K562 (cell line): ENCODE data around the gene HSD17B11. TPM values are rescaled to one million over a fixed set of nuclear protein-coding genes. Genes with fewer than 3 reads are reported as not detected.

Source experiments
- CBX3 ChIP-seq, 2 experiments: IDR thresholded peaks; 1 replicate in 1 of 2; 2 replicates in 1 of 2; pipeline ENCODE4 v1.6.1; 2012; ENCODE audit warnings: inconsistent platforms in 2 of 2, low read length in 2 of 2, borderline replicate concordance in 1 of 2, control low read depth in 1 of 2
- CREB1 ChIP-seq, 2 experiments: sonication (generic) in 1 of 2; formaldehyde crosslinking in 1 of 2; IDR thresholded peaks; 2 replicates each; pipeline versions ENCODE4 v1.6.1 to v1.8.0; 2012 to 2022; ENCODE audit warnings: inconsistent platforms in 1 of 2, mild to moderate bottlenecking in 1 of 2, missing genetic modification reagents in 1 of 2, moderate library complexity in 1 of 2
- GTF2B ChIP-seq: IDR thresholded peaks from 2 replicates; pipeline ENCODE4 v1.6.1; 2011; ENCODE audit not compliant: insufficient read length; ENCODE audit errors: extremely low read depth
- MBD2 ChIP-seq: sonication (generic); IDR thresholded peaks from 2 replicates; pipeline ENCODE4 v1.6.1; 2016; ENCODE audit warnings: low read depth, borderline replicate concordance
- MCM3 ChIP-seq: fragments of 450-650 bp; IDR thresholded peaks from 2 replicates; pipeline ENCODE4 v1.6.1; 2016
- RBM14 ChIP-seq: fragments of 200-400 bp; formaldehyde crosslinking; IDR thresholded peaks from 2 replicates; pipeline ENCODE4 v1.6.1; 2018; ENCODE audit warnings: low read depth, mild to moderate bottlenecking, low read length, moderate library complexity, borderline replicate concordance; ENCODE audit not compliant: insufficient read depth
- TSC22D4 ChIP-seq: fragments of 450-650 bp; IDR thresholded peaks from 2 replicates; pipeline ENCODE4 v1.6.1; 2016; ENCODE audit warnings: missing genetic modification characterization, missing biosample characterization, control low read depth
- ZNF318 ChIP-seq, 2 experiments: fragments of 450-650 bp; IDR thresholded peaks; 2 replicates each; pipeline ENCODE4 v1.6.1; 2016; ENCODE audit warnings: mild to moderate bottlenecking in 2 of 2, borderline replicate concordance in 1 of 2, low read depth in 1 of 2, moderate library complexity in 1 of 2
- ZNF696 ChIP-seq: fragments of 250-450 bp; sonication (Bioruptor Pico); conservative IDR thresholded peaks from 2 replicates; pipeline ENCODE4 v1.4.0; 2020; ENCODE audit warnings: mild to moderate bottlenecking, moderate library complexity
- polyA plus RNA-seq, 8 experiments: library from polyadenylated mRNA; depleted of rRNA in 4 of 8; stranded (reverse) in 5 of 8; unstranded in 3 of 8; fragments of >200 nt; fragmentation: Nextera tagmentation in 2 of 8; fragmentation: Illumina TruSeq in 1 of 8; extraction: Ambion mirVana in 2 of 8; extraction: Trizol in 1 of 8; gene quantifications; 2 replicates each; pipeline versions ENCODE4 v1.2.1 to v1.2.3, GENCODE V29; 2011 to 2014; ENCODE audit warnings: inconsistent platforms in 1 of 8, missing spikeins in 1 of 8
- total RNA-seq, 7 experiments: library from RNA; depleted of rRNA in 6 of 7; stranded (reverse); fragments of >200 nt in 6 of 7; fragmentation: Illumina TruSeq in 2 of 7; extraction: Trizol in 2 of 7; gene quantifications; 2 replicates each; pipeline versions ENCODE4 v1.2.1 to v1.2.3, GENCODE V29; 2011 to 2021; ENCODE audit warnings: low replicate concordance in 1 of 7
- TF ChIP-seq, protein P1 (sequence below): fragments of 250-450 bp; sonication (Bioruptor Pico); IDR thresholded peaks from 2 replicates; pipeline ENCODE4 v1.5.0; 2022; ENCODE audit warnings: mild to moderate bottlenecking
- TF ChIP-seq, protein P2 (sequence below): fragments of 150-350 bp; conservative IDR thresholded peaks from 2 replicates; pipeline ENCODE4 v1.6.1; 2014; ENCODE audit warnings: low read length

Gene HSD17B11
- total and polyA plus RNA-seq, 9 of the 15 experiments (the other 6 are each of a cell fraction or from before 2014, with no cell fraction given) = 26.0 to 108 (median 81.0) TPM

- TF ChIP-seq ZNF318 (IDR thresholded peaks at IDR 0.05; ENCODE audit: borderline replicate concordance in 1 of 2, low read depth in 1 of 2) (no peak), RBM14 (no peak), MBD2 (peak; percentile 61), GTF2B (no peak), ZNF696 (CRISPR knock-in tag) (no peak), MCM3 (no peak), CREB1 (IDR thresholded peaks at IDR 0.05) (peak; percentile 63), CREB1 (CRISPR knock-in tag; IDR thresholded peaks at IDR 0.05) (peak; percentile 31), TSC22D4 (tag) (no peak), CBX3 (IDR thresholded peaks at IDR 0.05; ENCODE audit: borderline replicate concordance in 1 of 2, low read length in 2 of 2) (peak in 1 of 2 experiments; percentile 52; a peak in 1 of 3 replicates)
- TF ChIP-seq, protein P1, sequence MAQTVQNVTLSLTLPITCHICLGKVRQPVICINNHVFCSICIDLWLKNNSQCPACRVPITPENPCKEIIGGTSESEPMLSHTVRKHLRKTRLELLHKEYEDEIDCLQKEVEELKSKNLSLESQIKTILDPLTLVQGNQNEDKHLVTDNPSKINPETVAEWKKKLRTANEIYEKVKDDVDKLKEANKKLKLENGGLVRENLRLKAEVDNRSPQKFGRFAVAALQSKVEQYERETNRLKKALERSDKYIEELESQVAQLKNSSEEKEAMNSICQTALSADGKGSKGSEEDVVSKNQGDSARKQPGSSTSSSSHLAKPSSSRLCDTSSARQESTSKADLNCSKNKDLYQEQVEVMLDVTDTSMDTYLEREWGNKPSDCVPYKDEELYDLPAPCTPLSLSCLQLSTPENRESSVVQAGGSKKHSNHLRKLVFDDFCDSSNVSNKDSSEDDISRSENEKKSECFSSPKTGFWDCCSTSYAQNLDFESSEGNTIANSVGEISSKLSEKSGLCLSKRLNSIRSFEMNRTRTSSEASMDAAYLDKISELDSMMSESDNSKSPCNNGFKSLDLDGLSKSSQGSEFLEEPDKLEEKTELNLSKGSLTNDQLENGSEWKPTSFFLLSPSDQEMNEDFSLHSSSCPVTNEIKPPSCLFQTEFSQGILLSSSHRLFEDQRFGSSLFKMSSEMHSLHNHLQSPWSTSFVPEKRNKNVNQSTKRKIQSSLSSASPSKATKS (CRISPR knock-in tag) = no peak
- TF ChIP-seq, protein P2, sequence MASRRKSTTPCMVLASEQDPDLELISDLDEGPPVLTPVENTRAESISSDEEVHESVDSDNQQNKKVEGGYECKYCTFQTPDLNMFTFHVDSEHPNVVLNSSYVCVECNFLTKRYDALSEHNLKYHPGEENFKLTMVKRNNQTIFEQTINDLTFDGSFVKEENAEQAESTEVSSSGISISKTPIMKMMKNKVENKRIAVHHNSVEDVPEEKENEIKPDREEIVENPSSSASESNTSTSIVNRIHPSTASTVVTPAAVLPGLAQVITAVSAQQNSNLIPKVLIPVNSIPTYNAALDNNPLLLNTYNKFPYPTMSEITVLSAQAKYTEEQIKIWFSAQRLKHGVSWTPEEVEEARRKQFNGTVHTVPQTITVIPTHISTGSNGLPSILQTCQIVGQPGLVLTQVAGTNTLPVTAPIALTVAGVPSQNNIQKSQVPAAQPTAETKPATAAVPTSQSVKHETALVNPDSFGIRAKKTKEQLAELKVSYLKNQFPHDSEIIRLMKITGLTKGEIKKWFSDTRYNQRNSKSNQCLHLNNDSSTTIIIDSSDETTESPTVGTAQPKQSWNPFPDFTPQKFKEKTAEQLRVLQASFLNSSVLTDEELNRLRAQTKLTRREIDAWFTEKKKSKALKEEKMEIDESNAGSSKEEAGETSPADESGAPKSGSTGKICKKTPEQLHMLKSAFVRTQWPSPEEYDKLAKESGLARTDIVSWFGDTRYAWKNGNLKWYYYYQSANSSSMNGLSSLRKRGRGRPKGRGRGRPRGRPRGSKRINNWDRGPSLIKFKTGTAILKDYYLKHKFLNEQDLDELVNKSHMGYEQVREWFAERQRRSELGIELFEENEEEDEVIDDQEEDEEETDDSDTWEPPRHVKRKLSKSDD = no peak
Observed at GRCh38 chr4:87422104-87423052, 31.4 kb upstream of the HSD17B11 start, which contains the start of gene NUDT9 (continued).
